HEK293 (cell line): Measurements from ENCODE around the gene DUSP21.

Experiments
- REPIN1 ChIP-seq: fragments of 450-650 bp; formaldehyde crosslinking; IDR thresholded peaks from 2 replicates; pipeline ENCODE4 v1.5.1; 2017; ENCODE audit warnings: missing biosample characterization, missing genetic modification characterization, low read depth
- REST ChIP-seq: fragments of 450-650 bp; formaldehyde crosslinking; IDR thresholded peaks from 2 replicates; pipeline ENCODE4 v1.5.1; 2016; ENCODE audit warnings: missing biosample characterization, missing genetic modification characterization
- TCF7L2 ChIP-seq: IDR thresholded peaks from 2 replicates; pipeline ENCODE4 v1.6.1; 2011; ENCODE audit warnings: low read depth, mild to moderate bottlenecking, inconsistent platforms, low read length, moderate library complexity, borderline replicate concordance
- YY2 ChIP-seq: fragments of 450-650 bp; formaldehyde crosslinking; IDR thresholded peaks from 2 replicates; pipeline ENCODE4 v1.5.1; 2016; ENCODE audit warnings: missing biosample characterization, missing genetic modification characterization
- ZBTB49 ChIP-seq: fragments of 450-650 bp; formaldehyde crosslinking; IDR thresholded peaks from 2 replicates; pipeline ENCODE4 v1.5.1; 2016; ENCODE audit warnings: missing biosample characterization, missing genetic modification characterization, low read depth
- ZNF138 ChIP-seq: fragments of 450-650 bp; formaldehyde crosslinking; IDR thresholded peaks from 2 replicates; pipeline ENCODE4 v1.5.1; 2016; ENCODE audit warnings: missing biosample characterization, missing genetic modification characterization, borderline replicate concordance
- ZNF23 ChIP-seq: fragments of 450-650 bp; formaldehyde crosslinking; IDR thresholded peaks from 2 replicates; pipeline ENCODE4 v1.5.1; 2016; ENCODE audit warnings: missing biosample characterization, missing genetic modification characterization, borderline replicate concordance
- ZNF529 ChIP-seq: fragments of 450-650 bp; formaldehyde crosslinking; IDR thresholded peaks from 2 replicates; pipeline ENCODE4 v1.5.1; 2017; ENCODE audit warnings: missing genetic modification characterization, missing biosample characterization; ENCODE audit not compliant: insufficient replicate concordance
- ZNF561 ChIP-seq: fragments of 450-650 bp; IDR thresholded peaks from 2 replicates; pipeline ENCODE4 v1.5.1; 2018; ENCODE audit warnings: missing biosample characterization, missing genetic modification characterization, borderline replicate concordance
- ZNF704 ChIP-seq: fragments of 450-650 bp; formaldehyde crosslinking; IDR thresholded peaks from 2 replicates; pipeline ENCODE4 v1.5.1; 2016; ENCODE audit warnings: missing biosample characterization, missing genetic modification characterization
- TF ChIP-seq, protein P1 (sequence below): fragments of 450-650 bp; formaldehyde crosslinking; IDR thresholded peaks from 2 replicates; pipeline ENCODE4 v1.5.1; 2016; ENCODE audit warnings: missing biosample characterization, missing genetic modification characterization
- TF ChIP-seq, protein P2 (sequence below): fragments of 450-650 bp; IDR thresholded peaks from 2 replicates; pipeline ENCODE4 v1.5.1; 2018; ENCODE audit warnings: missing biosample characterization, mild to moderate bottlenecking, missing genetic modification characterization
- TF ChIP-seq, protein P3 (sequence below): fragments of 450-650 bp; formaldehyde crosslinking; IDR thresholded peaks from 2 replicates; pipeline ENCODE4 v1.5.1; 2016; ENCODE audit warnings: missing biosample characterization, missing genetic modification characterization, low read depth
- TF ChIP-seq, protein P4 (sequence below): fragments of 450-650 bp; formaldehyde crosslinking; IDR thresholded peaks from 2 replicates; pipeline ENCODE4 v1.5.1; 2016; ENCODE audit warnings: missing biosample characterization, missing genetic modification characterization

- TF ChIP-seq TCF7L2, result no peak
- TF ChIP-seq ZNF138 (tag by site-specific recombination), result no peak
- TF ChIP-seq, protein P1, sequence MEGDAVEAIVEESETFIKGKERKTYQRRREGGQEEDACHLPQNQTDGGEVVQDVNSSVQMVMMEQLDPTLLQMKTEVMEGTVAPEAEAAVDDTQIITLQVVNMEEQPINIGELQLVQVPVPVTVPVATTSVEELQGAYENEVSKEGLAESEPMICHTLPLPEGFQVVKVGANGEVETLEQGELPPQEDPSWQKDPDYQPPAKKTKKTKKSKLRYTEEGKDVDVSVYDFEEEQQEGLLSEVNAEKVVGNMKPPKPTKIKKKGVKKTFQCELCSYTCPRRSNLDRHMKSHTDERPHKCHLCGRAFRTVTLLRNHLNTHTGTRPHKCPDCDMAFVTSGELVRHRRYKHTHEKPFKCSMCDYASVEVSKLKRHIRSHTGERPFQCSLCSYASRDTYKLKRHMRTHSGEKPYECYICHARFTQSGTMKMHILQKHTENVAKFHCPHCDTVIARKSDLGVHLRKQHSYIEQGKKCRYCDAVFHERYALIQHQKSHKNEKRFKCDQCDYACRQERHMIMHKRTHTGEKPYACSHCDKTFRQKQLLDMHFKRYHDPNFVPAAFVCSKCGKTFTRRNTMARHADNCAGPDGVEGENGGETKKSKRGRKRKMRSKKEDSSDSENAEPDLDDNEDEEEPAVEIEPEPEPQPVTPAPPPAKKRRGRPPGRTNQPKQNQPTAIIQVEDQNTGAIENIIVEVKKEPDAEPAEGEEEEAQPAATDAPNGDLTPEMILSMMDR (tag by site-specific recombination), result no peak
- no peak for TF ChIP-seq ZNF704 (tag by site-specific recombination)
- TF ChIP-seq YY2 (tag by site-specific recombination), result no peak
- no peak for TF ChIP-seq ZNF529 (tag by site-specific recombination)
- TF ChIP-seq, protein P2, sequence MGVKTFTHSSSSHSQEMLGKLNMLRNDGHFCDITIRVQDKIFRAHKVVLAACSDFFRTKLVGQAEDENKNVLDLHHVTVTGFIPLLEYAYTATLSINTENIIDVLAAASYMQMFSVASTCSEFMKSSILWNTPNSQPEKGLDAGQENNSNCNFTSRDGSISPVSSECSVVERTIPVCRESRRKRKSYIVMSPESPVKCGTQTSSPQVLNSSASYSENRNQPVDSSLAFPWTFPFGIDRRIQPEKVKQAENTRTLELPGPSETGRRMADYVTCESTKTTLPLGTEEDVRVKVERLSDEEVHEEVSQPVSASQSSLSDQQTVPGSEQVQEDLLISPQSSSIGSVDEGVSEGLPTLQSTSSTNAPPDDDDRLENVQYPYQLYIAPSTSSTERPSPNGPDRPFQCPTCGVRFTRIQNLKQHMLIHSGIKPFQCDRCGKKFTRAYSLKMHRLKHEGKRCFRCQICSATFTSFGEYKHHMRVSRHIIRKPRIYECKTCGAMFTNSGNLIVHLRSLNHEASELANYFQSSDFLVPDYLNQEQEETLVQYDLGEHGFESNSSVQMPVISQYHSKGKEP, result no peak
- no peak for TF ChIP-seq ZBTB49 (tag by site-specific recombination)
- TF ChIP-seq REST (tag by site-specific recombination), result no peak
- TF ChIP-seq, protein P3, sequence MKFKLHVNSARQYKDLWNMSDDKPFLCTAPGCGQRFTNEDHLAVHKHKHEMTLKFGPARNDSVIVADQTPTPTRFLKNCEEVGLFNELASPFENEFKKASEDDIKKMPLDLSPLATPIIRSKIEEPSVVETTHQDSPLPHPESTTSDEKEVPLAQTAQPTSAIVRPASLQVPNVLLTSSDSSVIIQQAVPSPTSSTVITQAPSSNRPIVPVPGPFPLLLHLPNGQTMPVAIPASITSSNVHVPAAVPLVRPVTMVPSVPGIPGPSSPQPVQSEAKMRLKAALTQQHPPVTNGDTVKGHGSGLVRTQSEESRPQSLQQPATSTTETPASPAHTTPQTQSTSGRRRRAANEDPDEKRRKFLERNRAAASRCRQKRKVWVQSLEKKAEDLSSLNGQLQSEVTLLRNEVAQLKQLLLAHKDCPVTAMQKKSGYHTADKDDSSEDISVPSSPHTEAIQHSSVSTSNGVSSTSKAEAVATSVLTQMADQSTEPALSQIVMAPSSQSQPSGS (tag by site-specific recombination), result no peak
- TF ChIP-seq, protein P4, sequence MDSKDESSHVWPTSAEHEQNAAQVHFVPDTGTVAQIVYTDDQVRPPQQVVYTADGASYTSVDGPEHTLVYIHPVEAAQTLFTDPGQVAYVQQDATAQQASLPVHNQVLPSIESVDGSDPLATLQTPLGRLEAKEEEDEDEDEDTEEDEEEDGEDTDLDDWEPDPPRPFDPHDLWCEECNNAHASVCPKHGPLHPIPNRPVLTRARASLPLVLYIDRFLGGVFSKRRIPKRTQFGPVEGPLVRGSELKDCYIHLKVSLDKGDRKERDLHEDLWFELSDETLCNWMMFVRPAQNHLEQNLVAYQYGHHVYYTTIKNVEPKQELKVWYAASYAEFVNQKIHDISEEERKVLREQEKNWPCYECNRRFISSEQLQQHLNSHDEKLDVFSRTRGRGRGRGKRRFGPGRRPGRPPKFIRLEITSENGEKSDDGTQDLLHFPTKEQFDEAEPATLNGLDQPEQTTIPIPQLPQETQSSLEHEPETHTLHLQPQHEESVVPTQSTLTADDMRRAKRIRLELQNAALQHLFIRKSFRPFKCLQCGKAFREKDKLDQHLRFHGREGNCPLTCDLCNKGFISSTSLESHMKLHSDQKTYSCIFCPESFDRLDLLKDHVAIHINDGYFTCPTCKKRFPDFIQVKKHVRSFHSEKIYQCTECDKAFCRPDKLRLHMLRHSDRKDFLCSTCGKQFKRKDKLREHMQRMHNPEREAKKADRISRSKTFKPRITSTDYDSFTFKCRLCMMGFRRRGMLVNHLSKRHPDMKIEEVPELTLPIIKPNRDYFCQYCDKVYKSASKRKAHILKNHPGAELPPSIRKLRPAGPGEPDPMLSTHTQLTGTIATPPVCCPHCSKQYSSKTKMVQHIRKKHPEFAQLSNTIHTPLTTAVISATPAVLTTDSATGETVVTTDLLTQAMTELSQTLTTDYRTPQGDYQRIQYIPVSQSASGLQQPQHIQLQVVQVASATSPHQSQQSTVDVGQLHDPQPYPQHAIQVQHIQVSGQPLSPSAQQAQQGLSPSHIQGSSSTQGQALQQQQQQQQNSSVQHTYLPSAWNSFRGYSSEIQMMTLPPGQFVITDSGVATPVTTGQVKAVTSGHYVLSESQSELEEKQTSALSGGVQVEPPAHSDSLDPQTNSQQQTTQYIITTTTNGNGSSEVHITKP (tag by site-specific recombination), result no peak
- TF ChIP-seq ZNF561 (tag by site-specific recombination), result no peak
- no peak for TF ChIP-seq ZNF23 (tag by site-specific recombination)
- TF ChIP-seq REPIN1 (tag by site-specific recombination), result no peak
Observed at GRCh38 chrX:44802613-44803012, 41.2 kb upstream of the DUSP21 start.
